ENCODE measurements around the gene C2CD2. TPM values are rescaled to one million over a fixed set of nuclear protein-coding genes. Genes with fewer than 3 reads are reported as not detected.
"Not testable (repeated sequence)": the region's sequence is repeated elsewhere in the genome, so short reads cannot be mapped to it uniquely, and the experiment has no call there.

The C2CD2 gene
- total RNA-seq, 4 donors from 2014 or later, result 1.7 to 7.2 (median 2.4) TPM

DNA sequence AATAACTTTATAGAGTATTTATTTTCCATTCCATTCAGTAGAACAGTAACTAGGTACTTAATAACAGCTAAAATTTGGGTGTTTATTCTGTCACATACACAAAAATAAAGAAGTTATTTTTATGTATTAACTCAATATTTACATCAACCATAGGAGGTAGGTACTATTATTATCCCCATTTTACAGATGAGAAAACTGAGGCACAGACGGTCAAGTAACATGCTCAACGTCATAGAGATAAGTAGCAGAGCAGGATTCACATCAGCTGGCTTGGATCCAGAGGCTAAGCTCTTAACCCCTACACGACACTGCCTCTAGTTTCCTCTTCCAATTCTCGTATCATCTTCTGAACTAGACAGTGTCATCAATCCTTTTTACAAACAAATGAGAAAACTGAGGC lies 47.1 kb upstream of the C2CD2 start:
- Histone ChIP-seq H3K4me1 (peaks cover 0 to 13% of the 10 kb centered on the region in 2 donors), H3K4me3 (no peak overlapping the region), H3K36me3 (peaks cover 0 to 3% of the 10 kb centered on the region in 2 donors), H3K9me3 (no peaks in the 10 kb centered on the region), H3K27me3 (no peaks in the 10 kb centered on the region), H3K27ac (no peak overlapping the region)
- DNase-seq (no peak), ATAC-seq (no peak)
- intact Hi-C loops (cut with DNase I; ENCODE audit: low total_unique reads), result no loop called here
- in situ Hi-C loops (cut with MboI; ENCODE audit: low sequenced_read_pairs in 4 of 4), result loop anchor here in 1 of 4 donors (25.0 kb wide), 1 partner anchor 111 kb away; no protein-coding TSS in a partner anchor
- no peak for TF ChIP-seq CTCF (IDR thresholded peaks at IDR 0.05 in 4 of 5, conservative IDR thresholded peaks at IDR 0.05 in 1 of 5)
- no peak for TF ChIP-seq POLR2A (IDR thresholded peaks at IDR 0.05)

DNA sequence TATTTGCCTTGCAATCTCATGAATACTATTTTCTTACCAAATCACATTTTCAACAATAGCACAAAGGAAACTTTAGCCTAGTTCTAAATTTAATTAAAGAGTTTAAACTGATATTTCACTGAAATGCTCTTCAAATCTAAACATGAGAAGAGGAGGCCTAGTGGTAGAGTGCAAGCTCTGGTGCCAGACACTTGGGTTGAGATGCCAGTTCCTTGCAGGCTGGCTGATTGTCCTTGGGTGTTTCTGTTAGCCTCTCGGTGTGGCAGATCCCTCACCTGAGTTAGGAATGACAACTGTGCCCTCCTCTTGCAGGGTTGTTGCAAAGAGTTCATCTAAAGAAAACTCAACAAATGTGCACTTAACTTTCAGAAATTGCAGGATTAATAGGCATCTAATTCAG lies 43.8 kb upstream of the C2CD2 start:
- intact Hi-C loops (cut with DNase I; ENCODE audit: low total_unique reads), result no loop called here
- Histone ChIP-seq H3K27ac (no peak overlapping the region), H3K4me1 (peaks cover 0 to 4% of the 10 kb centered on the region in 2 donors), H3K36me3 (peaks cover 0 to 24% of the 10 kb centered on the region in 2 donors), H3K9me3 (no peaks in the 10 kb centered on the region), H3K27me3 (no peaks in the 10 kb centered on the region), H3K4me3 (no peak overlapping the region)
- TF ChIP-seq CTCF (IDR thresholded peaks at IDR 0.05 in 4 of 5, conservative IDR thresholded peaks at IDR 0.05 in 1 of 5) (no peak), POLR2A (IDR thresholded peaks at IDR 0.05) (no peak)
- ATAC-seq (peak in 1 of 2 donors; percentile 27), DNase-seq (no peak)
- in situ Hi-C loops (cut with MboI; ENCODE audit: low sequenced_read_pairs in 4 of 4), result no loop called here

DNA sequence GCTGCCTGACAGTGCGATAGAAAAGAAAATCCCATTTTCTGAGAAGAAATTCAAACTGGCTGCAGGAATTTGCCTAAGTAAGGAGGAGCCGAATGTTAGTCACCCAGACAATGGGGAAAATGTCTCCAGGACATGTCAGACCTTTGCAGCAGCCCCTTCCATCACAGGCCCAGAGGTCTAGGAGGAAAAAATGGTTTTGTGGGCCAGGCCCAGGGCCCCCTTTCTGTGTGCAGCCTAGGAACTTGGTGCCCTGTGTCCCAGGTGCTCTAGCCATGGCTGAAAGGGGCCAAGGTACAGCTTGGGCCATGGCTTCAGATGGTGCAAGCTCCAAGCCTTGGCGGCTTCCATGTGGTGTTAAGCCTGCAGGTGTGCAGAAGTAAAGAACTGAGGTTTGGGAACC lies 41.8 kb upstream of the C2CD2 start:
- no peak for TF ChIP-seq CTCF (IDR thresholded peaks at IDR 0.05 in 4 of 5, conservative IDR thresholded peaks at IDR 0.05 in 1 of 5)
- TF ChIP-seq POLR2A (IDR thresholded peaks at IDR 0.05), result no peak
- ATAC-seq (no peak), DNase-seq (no peak)
- Histone ChIP-seq H3K27ac (no peak overlapping the region), H3K4me3 (no peak overlapping the region), H3K36me3 (peaks cover 3 to 42% of the 10 kb centered on the region in 2 donors), H3K4me1 (peaks cover 0 to 4% of the 10 kb centered on the region in 2 donors), H3K9me3 (no peaks in the 10 kb centered on the region), H3K27me3 (no peaks in the 10 kb centered on the region)
- in situ Hi-C loops (cut with MboI; ENCODE audit: low sequenced_read_pairs in 4 of 4) (no loop called here), intact Hi-C loops (cut with DNase I; ENCODE audit: low total_unique reads) (no loop called here)

GRCh38 chr21:41994613-41995012 lies 40.8 kb upstream of the C2CD2 start:
- H3K36me3 ChIP-seq, result peaks cover 3 to 42% of the 10 kb centered on the region in 2 donors
- intact Hi-C loops (cut with DNase I; ENCODE audit: low total_unique reads); H3K27me3 ChIP-seq; DNase-seq; H3K27ac ChIP-seq; H3K4me1 ChIP-seq; H3K9me3 ChIP-seq; H3K4me3 ChIP-seq; ATAC-seq; in situ Hi-C loops (cut with MboI; ENCODE audit: low sequenced_read_pairs in 4 of 4): not testable (repeated sequence)

DNA sequence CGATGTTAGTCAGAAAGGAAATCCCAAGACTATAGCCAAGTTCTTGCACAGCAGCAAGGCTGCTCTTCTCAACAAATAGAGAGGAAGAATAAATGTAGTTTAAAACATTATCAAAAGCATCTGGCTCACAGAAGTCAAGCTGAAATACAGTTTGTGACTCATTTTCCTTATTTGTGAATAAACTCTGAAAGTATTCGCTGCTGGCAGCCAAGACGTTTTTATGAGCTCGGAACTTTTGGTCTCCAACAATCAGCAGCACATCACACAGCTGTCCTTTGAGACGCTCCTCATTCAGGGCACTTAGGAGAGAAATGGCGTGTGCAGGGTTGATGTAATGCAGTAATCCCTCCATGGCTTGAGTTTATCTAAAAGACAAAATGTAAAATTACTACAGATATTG lies 39.9 kb upstream of the C2CD2 start:
- Histone ChIP-seq H3K4me1 (peaks cover 0 to 4% of the 10 kb centered on the region in 2 donors), H3K9me3 (no peaks in the 10 kb centered on the region), H3K27ac (no peak overlapping the region), H3K4me3 (no peak overlapping the region), H3K36me3 (peaks cover 3 to 42% of the 10 kb centered on the region in 2 donors), H3K27me3 (no peaks in the 10 kb centered on the region)
- intact Hi-C loops (cut with DNase I; ENCODE audit: low total_unique reads) (no loop called here), in situ Hi-C loops (cut with MboI; ENCODE audit: low sequenced_read_pairs in 4 of 4) (no loop called here)
- no peak for TF ChIP-seq POLR2A (IDR thresholded peaks at IDR 0.05)
- no peak for TF ChIP-seq CTCF (IDR thresholded peaks at IDR 0.05 in 4 of 5, conservative IDR thresholded peaks at IDR 0.05 in 1 of 5)
- DNase-seq, result no peak
- peak in 1 of 2 donors; percentile 66 for ATAC-seq

Measured in gastrocnemius medialis (tissue), 4 donors.